RWPE2 (cell line): ENCODE measurements around the gene CNTRL.

Source experiments
- ATAC-seq: fragments of 200-7000 bp; cut with Tn5 transposase; 3 replicates; pipeline ENCODE4 v1.9.1; 2021; ENCODE audit warnings: low read depth
- DNase-seq: peaks from one replicate; pipeline ENCODE4 v3.0.0-alpha.2; 2020; ENCODE audit warnings: low spot score
- H3K27ac ChIP-seq: fragments of 450-650 bp; 2 replicates; pipeline ENCODE4 v1.5.1; 2017; ENCODE audit warnings: mild to moderate bottlenecking; ENCODE audit not compliant: poor library complexity, severe bottlenecking
- H3K27me3 ChIP-seq: fragments of 250-450 bp; sonication (Bioruptor Pico); 2 replicates; pipeline ENCODE4 v1.5.1; 2021; ENCODE audit warnings: mild to moderate bottlenecking, moderate library complexity; ENCODE audit not compliant: insufficient read depth, poor library complexity, severe bottlenecking
- H3K36me3 ChIP-seq: fragments of 250-450 bp; sonication (Bioruptor Pico); 2 replicates; pipeline ENCODE4 v1.5.1; 2020; ENCODE audit warnings: low read depth, mild to moderate bottlenecking, moderate library complexity
- H3K4me1 ChIP-seq: fragments of 250-450 bp; sonication (Bioruptor Pico); 2 replicates; pipeline ENCODE4 v1.5.1; 2021; ENCODE audit warnings: mild to moderate bottlenecking, moderate library complexity; ENCODE audit not compliant: insufficient read depth, poor library complexity, severe bottlenecking
- H3K4me3 ChIP-seq: fragments of 250-450 bp; sonication (Bioruptor Pico); 2 replicates; pipeline ENCODE4 v1.5.1; 2021; ENCODE audit warnings: mild to moderate bottlenecking, moderate library complexity; ENCODE audit not compliant: severe bottlenecking
- H3K9me3 ChIP-seq: fragments of 250-450 bp; sonication (Bioruptor Pico); 2 replicates; pipeline ENCODE4 v1.5.1; 2021; ENCODE audit warnings: mild to moderate bottlenecking, moderate library complexity; ENCODE audit not compliant: severe bottlenecking
- CTCF ChIP-seq: fragments of 450-650 bp; IDR thresholded peaks from one replicate; pipeline ENCODE4 v1.5.1; 2017; ENCODE audit warnings: mild to moderate bottlenecking, moderate library complexity; ENCODE audit not compliant: poor library complexity, severe bottlenecking

CNTRL gene

GRCh38 chr9:121185178-121185745 is 110.5 kb downstream of the CNTRL start:
- TF ChIP-seq CTCF: no peak
- no peak for DNase-seq
- Histone ChIP-seq H3K36me3 (peaks cover 81% of the 10 kb centered on the region), H3K4me3 (no peak overlapping the region), H3K9me3 (no peaks in the 10 kb centered on the region), H3K27me3 (no peaks in the 10 kb centered on the region), H3K27ac (no peak overlapping the region), H3K4me1 (peaks cover 6% of the 10 kb centered on the region)
- no peak for ATAC-seq

GRCh38 chr9:121185774-121186403 is 111.1 kb downstream of the CNTRL start:
- Histone ChIP-seq H3K4me1 (peaks cover 6% of the 10 kb centered on the region), H3K36me3 (peaks cover 76% of the 10 kb centered on the region), H3K27ac (no peak overlapping the region), H3K4me3 (no peak overlapping the region), H3K9me3 (no peaks in the 10 kb centered on the region), H3K27me3 (no peaks in the 10 kb centered on the region)
- no peak for TF ChIP-seq CTCF
- ATAC-seq (no peak), DNase-seq (no peak)

- H3K4me3 ChIP-seq: no peak overlapping the region
- H3K36me3 ChIP-seq: peaks cover 75% of the 10 kb centered on the region
- no peaks in the 10 kb centered on the region for H3K27me3 ChIP-seq
- DNase-seq (no peak), ATAC-seq (no peak)
- no peak overlapping the region for H3K27ac ChIP-seq
- H3K4me1 ChIP-seq: peaks cover 6% of the 10 kb centered on the region
- no peaks in the 10 kb centered on the region for H3K9me3 ChIP-seq
- TF ChIP-seq CTCF: no peak
These were observed 113.0 kb downstream of the CNTRL start for GRCh38 chr9:121187636-121188305.

- no peak overlapping the region for H3K4me3 ChIP-seq
- ATAC-seq: no peak
- no peak overlapping the region for H3K27ac ChIP-seq
- peaks cover 62% of the 10 kb centered on the region for H3K36me3 ChIP-seq
- H3K9me3 ChIP-seq: no peaks in the 10 kb centered on the region
- H3K4me1 ChIP-seq: peaks cover 18% of the 10 kb centered on the region
- DNase-seq: no peak
- TF ChIP-seq CTCF: no peak
- no peaks in the 10 kb centered on the region for H3K27me3 ChIP-seq
These were observed 114.3 kb downstream of the CNTRL start for GRCh38 chr9:121189006-121189405.

GRCh38 chr9:121189660-121190059 is 114.9 kb downstream of the CNTRL start:
- no peak for TF ChIP-seq CTCF
- ATAC-seq (no peak), DNase-seq (no peak)
- H3K4me1 ChIP-seq: peaks cover 24% of the 10 kb centered on the region
- no peak overlapping the region for H3K4me3 ChIP-seq
- no peaks in the 10 kb centered on the region for H3K27me3 ChIP-seq
- H3K27ac ChIP-seq: no peak overlapping the region
- H3K9me3 ChIP-seq: no peaks in the 10 kb centered on the region
- peaks cover 56% of the 10 kb centered on the region for H3K36me3 ChIP-seq
